ENCODE data around the gene ZNF469. TPM values are rescaled to one million over a fixed set of nuclear protein-coding genes. Genes with fewer than 3 reads are reported as not detected.

ZNF469 gene
- polyA plus RNA-seq, 1 experiment: 1.2 TPM

DNA sequence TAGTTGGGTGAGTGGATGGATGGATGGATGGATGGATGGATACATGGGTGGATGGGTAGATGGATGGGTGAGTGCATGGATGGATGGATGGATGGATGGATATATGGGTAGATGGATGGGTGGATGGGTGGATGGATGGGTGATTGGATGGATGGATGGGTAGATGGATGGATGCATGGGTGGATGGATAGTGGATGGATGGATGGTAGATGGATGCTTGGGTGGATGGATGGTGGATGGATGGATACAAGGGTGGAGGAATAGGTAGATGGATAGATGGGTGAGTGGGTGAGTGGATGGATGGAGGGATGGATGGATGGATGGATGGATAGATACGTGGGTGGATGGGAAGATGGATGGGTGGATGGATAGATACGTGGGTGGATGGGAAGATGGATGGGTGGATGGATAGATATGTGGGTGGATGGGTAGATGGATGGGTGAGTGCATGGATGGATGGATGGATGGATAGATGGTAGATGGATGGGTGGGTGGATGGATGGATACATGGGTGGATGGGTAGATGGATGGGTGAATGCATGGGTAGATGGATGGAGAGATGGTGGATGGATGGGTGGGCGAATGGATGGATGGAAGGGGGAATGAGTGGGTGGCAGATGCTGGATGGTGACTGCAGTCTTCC is 19.0 kb downstream of the ZNF469 start:
- ChIA-PET CTCF (no interaction called here), POLR2A (no interaction called here)

GRCh38 chr16:88402551-88403240 is 19.9 kb downstream of the ZNF469 start:
- Histone ChIP-seq H3K36me3 (ENCODE audit: control insufficient read depth, insufficient read depth, low read length) (peaks cover 14% of the 10 kb centered on the region), H3K27me3 (ENCODE audit: control insufficient read depth, insufficient read depth, low read length) (no peaks in the 10 kb centered on the region), H3K4me3 (ENCODE audit: low read depth, low read length) (no peak overlapping the region)
- DNase-seq (ENCODE audit: low read depth): no peak
- TF ChIP-seq, protein P1, sequence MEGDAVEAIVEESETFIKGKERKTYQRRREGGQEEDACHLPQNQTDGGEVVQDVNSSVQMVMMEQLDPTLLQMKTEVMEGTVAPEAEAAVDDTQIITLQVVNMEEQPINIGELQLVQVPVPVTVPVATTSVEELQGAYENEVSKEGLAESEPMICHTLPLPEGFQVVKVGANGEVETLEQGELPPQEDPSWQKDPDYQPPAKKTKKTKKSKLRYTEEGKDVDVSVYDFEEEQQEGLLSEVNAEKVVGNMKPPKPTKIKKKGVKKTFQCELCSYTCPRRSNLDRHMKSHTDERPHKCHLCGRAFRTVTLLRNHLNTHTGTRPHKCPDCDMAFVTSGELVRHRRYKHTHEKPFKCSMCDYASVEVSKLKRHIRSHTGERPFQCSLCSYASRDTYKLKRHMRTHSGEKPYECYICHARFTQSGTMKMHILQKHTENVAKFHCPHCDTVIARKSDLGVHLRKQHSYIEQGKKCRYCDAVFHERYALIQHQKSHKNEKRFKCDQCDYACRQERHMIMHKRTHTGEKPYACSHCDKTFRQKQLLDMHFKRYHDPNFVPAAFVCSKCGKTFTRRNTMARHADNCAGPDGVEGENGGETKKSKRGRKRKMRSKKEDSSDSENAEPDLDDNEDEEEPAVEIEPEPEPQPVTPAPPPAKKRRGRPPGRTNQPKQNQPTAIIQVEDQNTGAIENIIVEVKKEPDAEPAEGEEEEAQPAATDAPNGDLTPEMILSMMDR (IDR thresholded peaks at IDR 0.05; ENCODE audit: insufficient read depth, low read depth, low read length): no peak
- CTCF ChIA-PET: no interaction called here
- POLR2A ChIA-PET: no interaction called here

More for the DNA sequence above, 19.0 kb downstream of the ZNF469 start:
- H3K36me3 ChIP-seq (ENCODE audit: control insufficient read depth, insufficient read depth, low read length): peaks cover 12% of the 10 kb centered on the region
- H3K4me3 ChIP-seq (ENCODE audit: low read depth, low read length): no peak overlapping the region
- TF ChIP-seq, protein P1 (IDR thresholded peaks at IDR 0.05; ENCODE audit: insufficient read depth, low read depth, low read length): no peak
- H3K27me3 ChIP-seq (ENCODE audit: control insufficient read depth, insufficient read depth, low read length): no peaks in the 10 kb centered on the region
- no peak for DNase-seq (ENCODE audit: low read depth)

DNA sequence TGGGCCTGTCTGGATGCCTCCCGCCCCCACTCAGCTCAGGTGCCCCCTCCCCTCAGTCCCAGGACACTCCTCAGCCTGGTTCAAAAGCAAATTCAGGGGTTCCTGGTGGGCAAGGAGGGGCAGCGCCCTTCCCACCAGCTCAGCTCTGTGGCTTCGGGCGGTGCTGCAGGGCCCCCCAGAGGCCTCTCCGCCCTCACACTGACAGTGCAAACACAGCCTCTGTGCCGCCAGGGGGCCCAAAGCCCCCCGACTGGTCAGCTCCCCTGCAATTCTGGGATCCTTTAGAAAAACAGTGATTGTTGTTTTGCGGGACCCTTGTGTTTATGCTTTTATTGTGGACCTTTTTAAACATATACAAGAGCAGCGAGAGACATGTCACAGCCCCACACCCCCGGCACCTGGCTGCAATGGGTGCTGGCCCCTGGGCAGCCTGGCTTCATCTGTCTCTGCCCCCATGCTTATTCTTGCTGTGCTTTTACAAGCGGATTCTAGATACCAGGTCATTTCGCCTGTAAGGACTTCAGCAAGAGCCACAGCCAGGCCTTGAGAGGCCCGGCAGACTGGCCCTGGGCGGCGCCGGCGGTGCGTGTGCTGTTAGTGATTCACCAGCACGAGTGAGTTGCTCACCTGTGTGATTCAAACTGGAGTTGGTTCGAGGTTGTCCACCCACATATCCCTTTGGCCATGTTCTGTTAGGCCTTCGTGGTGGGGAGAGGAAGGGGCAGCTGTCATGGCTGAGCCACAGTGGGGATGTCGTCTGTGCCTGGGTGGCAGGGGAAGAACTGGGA is 21.2 kb downstream of the ZNF469 start:
- DNase-seq (ENCODE audit: low read depth): no peak
- Histone ChIP-seq H3K4me3 (ENCODE audit: low read depth, low read length) (no peak overlapping the region), H3K36me3 (ENCODE audit: control insufficient read depth, insufficient read depth, low read length) (peaks cover 7% of the 10 kb centered on the region), H3K27me3 (ENCODE audit: control insufficient read depth, insufficient read depth, low read length) (no peaks in the 10 kb centered on the region)
- TF ChIP-seq, protein P1 (IDR thresholded peaks at IDR 0.05; ENCODE audit: insufficient read depth, low read depth, low read length): no peak
- CTCF ChIA-PET: no interaction called here
- POLR2A ChIA-PET: no interaction called here

DNA sequence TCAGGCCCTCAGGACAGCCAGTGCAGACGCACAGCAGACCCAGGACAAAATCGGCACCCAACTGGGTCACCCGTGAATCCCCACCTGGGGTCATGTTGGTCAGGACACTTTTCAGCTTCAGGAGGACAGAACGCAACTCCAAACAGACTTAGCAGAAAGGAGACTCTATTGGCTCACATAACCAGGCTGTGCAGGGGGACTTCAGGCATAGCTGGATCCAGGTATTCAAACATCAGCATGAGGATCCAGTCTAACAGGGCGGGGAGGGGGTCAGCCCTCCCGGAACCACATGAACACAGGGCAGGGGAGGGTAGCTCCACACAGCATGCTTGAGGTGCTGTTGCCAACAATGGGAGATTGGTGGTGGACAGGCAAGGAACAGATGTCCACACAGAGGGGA is 22.0 kb downstream of the ZNF469 start:
- CTCF ChIA-PET: no interaction called here

More for the DNA sequence above, 22.0 kb downstream of the ZNF469 start:
- TF ChIP-seq, protein P1 (IDR thresholded peaks at IDR 0.05; ENCODE audit: insufficient read depth, low read depth, low read length): no peak
- POLR2A ChIA-PET: no interaction called here
- no peak overlapping the region for H3K4me3 ChIP-seq (ENCODE audit: low read depth, low read length)
- H3K36me3 ChIP-seq (ENCODE audit: control insufficient read depth, insufficient read depth, low read length): peaks cover 6% of the 10 kb centered on the region
- H3K27me3 ChIP-seq (ENCODE audit: control insufficient read depth, insufficient read depth, low read length): no peaks in the 10 kb centered on the region
- no peak for DNase-seq (ENCODE audit: low read depth)
